PC-9 (cell line): ENCODE measurements around the gene CLEC11A. TPM values are rescaled to one million over a fixed set of nuclear protein-coding genes. Genes with fewer than 3 reads are reported as not detected.
"Not testable (repeated sequence)": the region's sequence is repeated elsewhere in the genome, so short reads cannot be mapped to it uniquely, and the experiment has no call there.

Experiments used
- BruUV-seq: library from RNA; stranded (reverse); fragments of 400-500 nt; replicated peaks from 2 replicates; lab custom pipeline; 2021; lab: Mats Ljungman, UMichigan
- CTCF ChIA-PET: fragments of 300-600 bp; sonication (Branson Sonifier 250); formaldehyde crosslinking; loops from one replicate; lab custom pipeline; 2022; ENCODE audit warnings: antibody characterized with exemption; lab: Charles Lee
- POLR2A ChIA-PET: fragments of 300-600 bp; sonication (Branson Sonifier 250); formaldehyde crosslinking; loops from one replicate; lab custom pipeline; 2022; ENCODE audit warnings: antibody characterized with exemption; ENCODE audit not compliant: unreplicated experiment; lab: Charles Lee
- DNase-seq, 2 experiments: peaks; one replicate each; pipeline versions ENCODE4 v3.0.0 to v3.0.0-alpha.2; 2015 to 2022; ENCODE audit warnings: mixed read lengths in 1 of 2
- H2AFZ ChIP-seq: fragments of 200-600 bp; sonication (generic); 2 replicates; pipeline ENCODE4 v1.8.1; 2017; ENCODE audit warnings: antibody characterized with exemption
- H3F3A ChIP-seq: fragments of 200-600 bp; sonication (generic); 2 replicates; pipeline ENCODE4 v1.8.1; 2017; ENCODE audit warnings: antibody characterized with exemption, mild to moderate bottlenecking, low read depth; ENCODE audit not compliant: insufficient read depth
- H3K27ac ChIP-seq: fragments of 200-600 bp; sonication (generic); 2 replicates; pipeline ENCODE4 v1.6.1; 2016; ENCODE audit warnings: mixed run types
- H3K27me3 ChIP-seq: fragments of 200-600 bp; sonication (generic); 2 replicates; pipeline ENCODE4 v1.6.1; 2016; ENCODE audit warnings: low read depth, mixed run types; ENCODE audit not compliant: insufficient read depth
- H3K36me3 ChIP-seq: fragments of 200-600 bp; sonication (generic); 2 replicates; pipeline ENCODE4 v1.6.1; 2016; ENCODE audit warnings: low read depth, mixed run types
- H3K4me1 ChIP-seq: fragments of 200-600 bp; sonication (generic); replicated peaks from 2 replicates; pipeline ENCODE4 v1.6.1; 2016; ENCODE audit warnings: mixed run types; ENCODE audit not compliant: insufficient read depth
- H3K4me2 ChIP-seq: fragments of 200-600 bp; sonication (generic); 2 replicates; pipeline ENCODE4 v1.6.1; 2017; ENCODE audit warnings: mixed run types
- H3K4me3 ChIP-seq: fragments of 200-600 bp; sonication (generic); 2 replicates; pipeline ENCODE4 v1.6.1; 2016; ENCODE audit warnings: mixed run types
- H3K79me2 ChIP-seq: fragments of 200-600 bp; sonication (generic); 2 replicates; pipeline ENCODE4 v1.6.1; 2017; ENCODE audit warnings: low read depth, mixed run types
- H3K9me2 ChIP-seq: fragments of 200-600 bp; sonication (generic); 2 replicates; pipeline ENCODE4 v1.8.1; 2017; ENCODE audit warnings: mild to moderate bottlenecking; ENCODE audit not compliant: insufficient read depth
- H3K9me3 ChIP-seq: fragments of 200-600 bp; sonication (generic); 2 replicates; pipeline ENCODE4 v1.8.1; 2016; ENCODE audit warnings: low read depth; ENCODE audit not compliant: insufficient read depth
- H4K20me1 ChIP-seq: fragments of 200-600 bp; sonication (generic); 2 replicates; pipeline ENCODE4 v1.8.1; 2017; ENCODE audit not compliant: insufficient read depth
- EZH2 ChIP-seq: fragments of 200-600 bp; sonication (generic); IDR thresholded peaks from 2 replicates; pipeline ENCODE4 v1.8.0; 2017; ENCODE audit warnings: antibody characterized with exemption, low read depth
- intact Hi-C: fragments of 100-400 bp; cut with micrococcal nuclease; formaldehyde crosslinking; loops from one replicate; pipeline ENCODE4 v1.10.0; 2022; ENCODE audit not compliant: unreplicated experiment
- total RNA-seq: library from RNA; stranded (reverse); gene quantifications from 2 replicates; pipeline ENCODE4 v1.2.3, GENCODE V29; 2021
- TF ChIP-seq, protein P1 (sequence below): fragments of 200-600 bp; sonication (generic); conservative IDR thresholded peaks from 2 replicates; pipeline ENCODE4 v1.6.1; 2017; ENCODE audit warnings: mixed run types, antibody characterized with exemption, mild to moderate bottlenecking, moderate library complexity

The CLEC11A gene
- total RNA-seq, 1 experiment from 2014 or later: not detected

DNA sequence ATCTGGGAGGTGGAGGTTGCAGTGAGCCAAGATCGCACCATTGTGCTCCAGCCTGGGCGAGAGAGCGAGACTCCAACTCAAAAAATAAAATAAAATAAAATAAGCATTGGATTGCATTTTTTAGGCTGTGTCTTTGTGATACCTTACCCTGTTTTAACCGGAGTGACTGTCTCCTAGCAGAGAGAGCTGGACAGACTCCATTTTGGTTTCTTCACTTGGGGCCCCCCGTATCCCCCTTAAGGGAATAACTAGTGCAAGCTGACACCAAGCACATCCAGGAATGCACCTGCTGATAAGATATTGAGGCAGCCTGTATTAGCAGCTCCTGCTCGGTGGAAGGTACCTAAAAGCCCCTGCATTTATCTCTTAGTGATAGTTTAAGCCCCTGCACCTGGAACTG is 26.3 kb downstream of the CLEC11A start:
- no peak overlapping the region for H3K4me3 ChIP-seq
- H3K27ac ChIP-seq: no peak overlapping the region
- H3K9me2 ChIP-seq: no peaks in the 10 kb centered on the region
- ChIA-PET CTCF (no interaction called here), POLR2A (interaction anchor here (0.6 kb wide), 1 partner anchor 939 kb away, joined by 14 read pairs; no protein-coding TSS in a partner anchor)
- no peak for TF ChIP-seq EZH2
- TF ChIP-seq, protein P1, sequence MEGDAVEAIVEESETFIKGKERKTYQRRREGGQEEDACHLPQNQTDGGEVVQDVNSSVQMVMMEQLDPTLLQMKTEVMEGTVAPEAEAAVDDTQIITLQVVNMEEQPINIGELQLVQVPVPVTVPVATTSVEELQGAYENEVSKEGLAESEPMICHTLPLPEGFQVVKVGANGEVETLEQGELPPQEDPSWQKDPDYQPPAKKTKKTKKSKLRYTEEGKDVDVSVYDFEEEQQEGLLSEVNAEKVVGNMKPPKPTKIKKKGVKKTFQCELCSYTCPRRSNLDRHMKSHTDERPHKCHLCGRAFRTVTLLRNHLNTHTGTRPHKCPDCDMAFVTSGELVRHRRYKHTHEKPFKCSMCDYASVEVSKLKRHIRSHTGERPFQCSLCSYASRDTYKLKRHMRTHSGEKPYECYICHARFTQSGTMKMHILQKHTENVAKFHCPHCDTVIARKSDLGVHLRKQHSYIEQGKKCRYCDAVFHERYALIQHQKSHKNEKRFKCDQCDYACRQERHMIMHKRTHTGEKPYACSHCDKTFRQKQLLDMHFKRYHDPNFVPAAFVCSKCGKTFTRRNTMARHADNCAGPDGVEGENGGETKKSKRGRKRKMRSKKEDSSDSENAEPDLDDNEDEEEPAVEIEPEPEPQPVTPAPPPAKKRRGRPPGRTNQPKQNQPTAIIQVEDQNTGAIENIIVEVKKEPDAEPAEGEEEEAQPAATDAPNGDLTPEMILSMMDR: no peak
- BruUV-seq: no TSS peak
- H2AFZ ChIP-seq: no peak overlapping the region
- no peaks in the 10 kb centered on the region for H3K4me1 ChIP-seq
- no peak overlapping the region for H3K4me2 ChIP-seq
- no peak for DNase-seq
- H3K79me2 ChIP-seq: no peaks in the 10 kb centered on the region
- H4K20me1 ChIP-seq: no peaks in the 10 kb centered on the region
- H3K9me3 ChIP-seq: no peaks in the 10 kb centered on the region
- intact Hi-C loops: no loop called here
- peaks cover 75% of the 10 kb centered on the region for H3K27me3 ChIP-seq
- no peaks in the 10 kb centered on the region for H3F3A ChIP-seq
- H3K36me3 ChIP-seq: no peaks in the 10 kb centered on the region

DNA sequence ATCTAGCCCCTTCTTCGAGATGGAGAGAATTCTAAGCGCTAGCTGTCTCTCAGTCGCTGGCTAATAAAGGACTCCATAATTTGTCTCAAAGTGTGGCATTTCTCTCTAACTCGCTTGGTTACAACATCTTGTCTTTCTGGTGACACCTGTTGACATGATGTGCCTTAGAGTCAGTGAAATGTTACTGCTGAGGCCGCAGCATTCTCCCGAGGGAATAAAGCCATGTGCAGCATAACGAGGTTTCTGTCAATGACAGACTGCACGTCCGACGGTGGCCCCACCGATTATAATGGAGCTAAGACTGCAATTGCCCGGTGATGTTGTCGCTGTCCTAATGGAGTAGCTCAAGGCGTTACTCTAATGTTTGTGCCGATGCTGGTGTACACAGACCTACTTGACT is 26.8 kb downstream of the CLEC11A start:
- Histone ChIP-seq H3K79me2 (no peaks in the 10 kb centered on the region), H3K36me3 (no peaks in the 10 kb centered on the region), H3K4me1 (no peaks in the 10 kb centered on the region), H3K9me3 (no peaks in the 10 kb centered on the region), H2AFZ (no peak overlapping the region), H3K4me2 (no peak overlapping the region), H3K4me3 (no peak overlapping the region), H3K27me3 (peaks cover 75% of the 10 kb centered on the region), H3K9me2 (no peaks in the 10 kb centered on the region), H3F3A (no peaks in the 10 kb centered on the region), H4K20me1 (no peaks in the 10 kb centered on the region), H3K27ac (no peak overlapping the region)
- DNase-seq: no peak
- intact Hi-C loops: no loop called here
- BruUV-seq: no TSS peak
- ChIA-PET POLR2A (interaction anchor here (0.6 kb wide), 1 partner anchor 938 kb away, joined by 14 read pairs; no protein-coding TSS in a partner anchor), CTCF (no interaction called here)
- TF ChIP-seq, protein P1: no peak
- no peak for TF ChIP-seq EZH2

DNA sequence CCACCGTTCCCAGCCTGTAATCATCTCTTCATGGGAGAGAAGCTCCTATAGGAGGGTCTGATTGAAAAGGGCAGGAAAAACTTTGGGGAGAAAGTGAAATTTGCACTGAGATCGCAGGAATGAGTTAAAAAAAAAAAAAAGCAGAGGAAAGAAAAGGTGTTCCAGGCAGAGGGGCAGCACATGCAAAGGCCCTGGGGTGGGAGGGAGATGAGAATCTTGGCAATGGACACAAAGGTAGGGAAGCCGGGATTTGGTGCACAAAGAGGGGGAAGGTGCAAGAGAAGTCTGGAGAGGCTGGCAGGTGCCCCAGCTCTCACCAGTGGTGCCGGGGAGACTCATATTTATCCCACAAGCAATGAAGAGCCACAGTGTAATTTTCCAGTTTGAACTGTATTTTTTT is 30.7 kb downstream of the CLEC11A start:
- Histone ChIP-seq H3K27ac (no peak overlapping the region), H4K20me1 (no peaks in the 10 kb centered on the region), H3K4me1 (no peaks in the 10 kb centered on the region), H2AFZ (no peak overlapping the region), H3K36me3 (no peaks in the 10 kb centered on the region), H3K4me3 (no peak overlapping the region), H3K9me2 (no peaks in the 10 kb centered on the region), H3K9me3 (no peaks in the 10 kb centered on the region), H3K79me2 (no peaks in the 10 kb centered on the region), H3F3A (no peaks in the 10 kb centered on the region), H3K27me3 (peaks cover 89% of the 10 kb centered on the region), H3K4me2 (no peak overlapping the region)
- intact Hi-C loops: no loop called here
- no peak for DNase-seq
- no peak for TF ChIP-seq EZH2
- TF ChIP-seq, protein P1: no peak
- ChIA-PET CTCF (interaction anchor here (0.7 kb wide), 1 partner anchor 309 kb away, joined by 6 read pairs; no protein-coding TSS in a partner anchor), POLR2A (no interaction called here)
- no TSS peak for BruUV-seq

DNA sequence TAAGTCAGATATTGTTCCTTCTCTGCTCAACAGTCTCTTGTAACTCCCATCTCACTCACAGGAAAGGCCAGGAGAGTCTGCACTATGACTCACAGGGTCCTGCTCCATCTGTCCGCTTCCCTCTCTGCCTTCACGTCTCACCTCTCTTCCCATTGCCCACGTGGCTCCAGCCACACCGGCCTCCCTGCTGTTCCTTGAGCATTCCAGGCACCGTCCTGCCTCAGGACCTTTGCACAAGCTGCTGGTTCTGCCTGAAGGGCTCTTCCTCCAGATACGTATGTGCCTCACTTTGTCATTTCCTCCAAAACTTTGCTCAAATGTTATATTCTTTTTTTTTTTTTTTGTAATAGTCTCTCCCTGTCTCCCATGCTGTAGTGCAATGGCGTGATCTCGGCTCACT is 33.1 kb downstream of the CLEC11A start:
- H3K27me3 ChIP-seq: peaks cover 82% of the 10 kb centered on the region
- H2AFZ ChIP-seq, BruUV-seq, H3K9me2 ChIP-seq, intact Hi-C loops, DNase-seq, H3K79me2 ChIP-seq, H3K4me1 ChIP-seq, H4K20me1 ChIP-seq, H3K27ac ChIP-seq, H3F3A ChIP-seq, H3K4me2 ChIP-seq, POLR2A ChIA-PET, H3K4me3 ChIP-seq, H3K36me3 ChIP-seq, CTCF ChIA-PET, H3K9me3 ChIP-seq: not testable (repeated sequence)

DNA sequence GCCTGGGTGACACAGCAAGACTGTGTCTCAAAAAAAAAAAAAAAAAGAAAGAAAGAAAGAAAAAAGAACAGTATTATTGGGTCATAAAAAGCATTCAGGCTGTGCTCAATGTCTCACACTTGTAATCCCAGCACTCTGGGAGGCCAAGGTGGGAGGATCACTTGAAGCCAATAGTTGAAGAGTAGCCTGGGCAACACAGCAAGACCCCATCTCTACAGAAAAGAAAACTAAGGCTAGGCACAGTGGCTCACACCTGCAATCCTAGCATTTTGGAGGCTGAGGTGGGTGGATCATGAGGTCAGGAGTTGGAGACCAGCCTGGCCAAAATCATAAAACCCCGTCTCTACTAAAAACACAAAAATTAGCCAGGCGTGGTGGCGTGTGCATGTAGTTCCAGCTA is 34.5 kb downstream of the CLEC11A start:
- H3K4me2 ChIP-seq, H3K4me1 ChIP-seq, DNase-seq, BruUV-seq, H3K9me2 ChIP-seq, POLR2A ChIA-PET, H3K4me3 ChIP-seq, intact Hi-C loops, H4K20me1 ChIP-seq, H3K79me2 ChIP-seq, CTCF ChIA-PET, H3F3A ChIP-seq, H3K27ac ChIP-seq, H2AFZ ChIP-seq, H3K36me3 ChIP-seq, H3K9me3 ChIP-seq: not testable (repeated sequence)
- peaks cover 83% of the 10 kb centered on the region for H3K27me3 ChIP-seq
